ENCODE measurements around the gene TBCD.

Gene TBCD

GRCh38 chr17:82909322-82909904 lies 157.5 kb downstream of the TBCD start:
- DNase-seq = no peak

DNA sequence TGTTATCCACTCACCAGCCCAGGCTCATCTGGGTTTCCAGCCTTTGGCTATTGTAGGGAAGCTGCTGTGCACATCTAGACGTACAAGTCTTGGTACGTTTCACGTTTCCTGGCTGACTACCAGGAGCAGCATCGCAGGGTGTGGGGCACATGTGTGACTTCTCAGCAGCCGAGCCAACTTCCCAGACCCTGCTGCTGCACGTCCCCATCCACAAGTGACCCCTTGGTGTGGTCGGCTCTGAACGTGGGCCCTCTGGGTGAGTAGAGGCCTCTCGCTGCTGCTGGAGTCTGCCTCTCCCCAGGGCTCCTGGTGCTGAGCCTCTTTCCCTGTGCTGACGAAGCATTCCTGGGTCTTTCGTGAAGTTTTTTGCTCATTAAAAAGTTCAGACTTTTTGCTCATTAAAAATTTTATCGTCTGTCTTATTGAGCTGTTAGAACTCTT lies 158.2 kb downstream of the TBCD start:
- DNase-seq = no peak

- no peak for DNase-seq
These were observed 158.9 kb downstream of the TBCD start for GRCh38 chr17:82910770-82911169.

DNA sequence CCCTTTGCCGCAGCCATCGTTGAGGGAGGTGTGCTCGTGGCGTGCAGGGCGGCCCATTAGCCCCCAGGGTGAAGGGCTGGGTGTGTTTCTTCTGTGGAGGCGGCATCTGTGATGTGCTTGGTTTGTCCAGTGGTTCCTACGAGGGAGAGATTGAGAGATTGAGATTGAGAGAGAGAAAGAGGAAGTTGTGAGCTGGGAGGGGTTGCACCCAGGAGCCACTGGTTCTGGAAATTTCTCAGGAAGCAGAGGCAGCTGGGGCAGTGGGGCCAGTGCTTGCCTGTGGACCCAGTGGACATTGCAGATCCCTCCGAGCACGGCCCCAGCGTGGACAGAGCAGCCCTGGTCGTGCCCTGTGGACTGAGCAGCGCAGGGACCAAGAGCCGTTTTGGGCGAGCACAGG lies 160.0 kb downstream of the TBCD start:
- no peak for DNase-seq

DNA sequence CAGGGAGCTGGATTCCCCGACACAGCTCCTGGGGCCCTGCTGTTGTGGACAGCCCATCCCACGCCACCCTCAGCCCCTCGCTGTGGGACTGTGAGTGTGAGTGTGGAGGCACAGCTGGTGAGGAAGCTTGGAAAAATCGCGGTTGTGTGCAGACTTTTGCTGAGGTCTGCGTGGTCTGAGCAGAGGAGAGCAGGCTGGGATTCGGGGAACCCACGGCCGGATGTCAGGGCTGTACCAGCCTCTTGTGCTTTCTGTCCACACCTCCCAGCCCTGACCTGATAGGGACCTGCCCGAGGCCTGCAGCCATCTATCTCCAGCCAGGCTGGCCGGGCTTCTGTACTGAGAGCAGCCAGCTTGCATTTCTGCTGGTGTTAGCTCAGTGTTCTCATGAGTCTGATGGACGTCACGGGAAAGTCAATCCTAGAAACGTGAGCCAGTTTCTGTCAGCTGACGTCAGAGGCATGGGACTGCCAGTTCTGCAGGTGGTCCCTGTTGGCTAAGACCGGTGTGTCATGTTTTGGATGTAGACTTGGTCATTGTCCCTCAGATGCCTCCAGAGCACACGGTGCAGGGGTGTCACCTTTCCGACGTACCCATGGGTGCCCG lies 160.7 kb downstream of the TBCD start:
- DNase-seq = no peak

- no peak for DNase-seq
These were observed 161.6 kb downstream of the TBCD start for GRCh38 chr17:82913304-82914043.

DNA sequence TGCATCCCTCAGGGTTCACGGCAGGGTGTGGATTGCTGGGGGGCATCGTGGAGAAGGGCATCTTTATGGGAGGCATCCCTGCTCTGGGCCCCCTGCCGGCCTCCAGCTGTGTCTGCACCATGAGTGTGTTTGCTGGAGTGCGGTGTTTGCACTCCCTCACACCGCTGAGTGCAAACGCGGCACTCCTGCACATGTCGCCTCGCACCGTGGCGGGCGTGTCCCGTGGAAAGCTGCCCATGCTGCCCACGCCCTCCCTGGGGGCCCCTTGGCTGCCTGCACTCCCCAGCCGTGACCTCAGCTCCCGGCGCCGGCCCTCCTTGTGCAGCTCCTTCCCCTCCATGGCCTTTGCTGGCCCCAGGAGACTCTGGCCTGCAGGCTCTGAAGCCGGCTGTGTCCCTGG lies 162.5 kb downstream of the TBCD start:
- DNase-seq = no peak

- no peak for DNase-seq
These were observed 163.3 kb downstream of the TBCD start for GRCh38 chr17:82915010-82915756.

DNA sequence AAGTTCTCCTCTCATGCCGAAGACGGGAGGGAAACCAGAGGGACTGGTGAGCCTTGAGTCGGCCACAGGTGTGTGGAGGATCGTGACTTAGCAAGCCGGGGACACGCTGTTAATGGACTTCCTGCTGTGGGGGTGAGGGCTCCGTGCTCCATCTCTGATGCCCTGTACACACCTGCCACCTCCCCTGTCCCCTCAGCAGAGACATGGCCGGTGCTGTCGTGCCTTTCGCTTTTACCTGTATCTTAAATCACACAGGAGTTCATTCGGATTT lies 163.8 kb downstream of the TBCD start:
- DNase-seq = no peak

GRCh38 chr17:82917699-82918345 lies 166.0 kb downstream of the TBCD start:
- DNase-seq = no peak

DNA sequence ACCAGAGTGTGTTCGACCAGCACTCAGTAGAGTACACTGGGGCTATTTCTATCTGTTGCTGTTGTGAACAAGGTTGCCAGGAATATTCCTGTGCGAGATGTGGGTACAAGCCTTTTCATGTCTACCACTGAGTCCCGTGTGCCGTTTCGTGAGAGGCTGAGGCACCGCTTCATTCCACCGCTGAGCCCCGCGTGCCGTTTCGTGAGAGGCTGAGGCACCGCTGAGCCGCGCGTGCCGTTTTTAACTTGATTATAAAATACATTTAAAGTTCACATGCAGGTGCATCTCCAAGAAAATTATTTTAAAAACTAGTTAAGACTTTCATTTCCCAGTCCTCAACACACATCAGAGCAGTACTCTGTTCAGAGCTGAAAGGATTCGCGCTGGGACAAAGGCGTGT lies 166.6 kb downstream of the TBCD start:
- no peak for DNase-seq

- DNase-seq = no peak
These were observed 168.3 kb downstream of the TBCD start for GRCh38 chr17:82920150-82920549.

DNA sequence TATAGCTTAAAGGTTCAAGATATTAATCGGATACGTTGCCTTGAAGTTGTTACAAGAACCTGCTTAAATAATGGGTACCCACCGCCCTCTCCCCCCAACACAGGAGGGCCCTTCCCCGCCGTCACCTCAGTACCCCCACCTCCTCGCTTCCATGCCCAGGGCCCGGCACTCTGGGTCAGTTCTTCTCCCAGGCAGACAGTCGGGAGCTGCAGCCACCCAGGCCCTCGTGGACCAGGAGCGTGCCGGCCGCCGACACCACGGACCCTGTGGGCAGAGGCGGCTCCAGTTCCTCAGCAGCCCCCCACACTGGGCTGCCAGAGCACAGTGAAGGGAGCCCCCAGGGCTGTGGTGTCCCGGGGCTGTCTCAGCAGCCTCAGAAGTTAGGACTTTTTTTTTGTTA lies 168.8 kb downstream of the TBCD start:
- DNase-seq = no peak

GRCh38 chr17:82921426-82921825 lies 169.6 kb downstream of the TBCD start:
- DNase-seq = no peak

GRCh38 chr17:82922646-82923045 lies 170.8 kb downstream of the TBCD start:
- DNase-seq = no peak

DNA sequence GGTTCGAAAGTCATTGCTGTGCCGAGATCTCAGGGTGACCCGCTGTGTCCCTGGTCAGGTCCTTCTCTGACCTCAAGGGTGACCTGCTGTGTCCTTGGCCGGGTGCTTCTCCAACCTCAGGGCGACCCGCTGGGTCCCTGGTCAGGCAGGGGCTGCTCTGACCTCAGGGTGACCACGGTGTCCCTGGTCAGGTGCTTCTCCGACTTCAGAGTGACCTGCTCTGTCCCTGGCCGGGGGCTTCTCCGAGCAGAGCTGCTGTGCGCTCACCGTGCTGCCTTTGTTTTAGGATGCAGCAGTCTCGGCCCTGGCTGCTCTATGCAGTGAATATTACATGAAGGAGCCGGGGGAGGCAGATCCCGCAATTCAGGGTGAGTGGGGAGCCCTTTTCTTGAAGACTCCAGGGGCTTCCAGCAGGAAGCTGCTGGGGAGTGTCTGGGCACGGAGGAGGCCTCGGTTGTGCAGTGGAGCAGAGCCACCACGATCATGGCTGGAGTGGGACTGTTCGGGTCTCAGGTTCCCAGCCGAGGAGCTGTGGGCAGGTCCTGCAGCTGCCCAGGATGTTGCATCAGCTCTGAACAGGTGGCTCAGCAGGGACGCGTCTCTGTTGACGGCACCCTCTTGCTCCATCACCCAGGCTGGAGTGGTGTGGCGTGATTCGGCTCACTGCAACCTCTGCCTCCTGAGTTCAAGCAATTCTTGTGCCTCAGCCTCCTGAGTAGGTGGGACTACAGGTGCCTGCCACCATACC lies 171.7 kb downstream of the TBCD start:
- DNase-seq = no peak

- DNase-seq = no peak
These were observed 172.3 kb downstream of the TBCD start for GRCh38 chr17:82924214-82924613.

DNA sequence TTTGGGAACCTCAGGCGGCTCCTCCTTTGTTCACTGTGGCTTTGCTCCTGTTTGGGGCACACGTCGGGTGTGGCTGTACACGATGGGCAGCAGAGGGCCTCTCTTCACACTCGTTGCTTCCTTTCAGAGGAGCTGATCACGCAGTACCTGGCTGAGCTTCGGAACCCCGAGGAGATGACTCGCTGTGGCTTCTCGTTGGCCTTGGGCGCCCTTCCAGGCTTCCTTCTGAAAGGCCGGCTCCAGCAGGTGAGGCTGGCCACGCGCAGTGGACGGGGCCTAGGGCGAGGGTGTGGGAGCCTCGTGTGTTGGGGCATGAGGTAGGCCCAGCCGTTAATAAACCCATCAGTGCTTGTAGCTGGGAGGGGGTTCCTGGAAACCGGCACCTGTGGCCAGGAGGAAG lies 172.9 kb downstream of the TBCD start:
- DNase-seq = no peak

GRCh38 chr17:82925336-82925735 lies 173.5 kb downstream of the TBCD start:
- no peak for DNase-seq

DNA sequence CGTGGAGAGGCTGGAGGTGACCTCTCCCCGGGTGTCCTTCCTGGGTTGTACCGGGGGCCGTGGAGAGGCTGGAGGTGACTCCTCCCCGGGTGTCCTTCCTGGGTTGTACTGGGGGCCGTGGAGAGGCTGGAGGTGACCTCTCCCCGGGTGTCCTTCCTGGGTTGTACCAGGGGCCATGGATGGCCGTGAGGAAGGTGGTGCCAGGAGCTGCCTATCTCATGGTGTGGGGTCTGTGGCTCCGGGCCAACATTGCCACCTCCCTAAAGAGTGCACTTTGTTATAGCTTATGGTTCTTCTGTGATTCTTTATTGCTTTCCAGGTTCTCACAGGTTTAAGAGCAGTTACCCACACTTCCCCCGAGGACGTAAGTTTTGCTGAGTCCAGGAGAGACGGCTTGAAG lies 174.2 kb downstream of the TBCD start:
- no peak for DNase-seq

DNA sequence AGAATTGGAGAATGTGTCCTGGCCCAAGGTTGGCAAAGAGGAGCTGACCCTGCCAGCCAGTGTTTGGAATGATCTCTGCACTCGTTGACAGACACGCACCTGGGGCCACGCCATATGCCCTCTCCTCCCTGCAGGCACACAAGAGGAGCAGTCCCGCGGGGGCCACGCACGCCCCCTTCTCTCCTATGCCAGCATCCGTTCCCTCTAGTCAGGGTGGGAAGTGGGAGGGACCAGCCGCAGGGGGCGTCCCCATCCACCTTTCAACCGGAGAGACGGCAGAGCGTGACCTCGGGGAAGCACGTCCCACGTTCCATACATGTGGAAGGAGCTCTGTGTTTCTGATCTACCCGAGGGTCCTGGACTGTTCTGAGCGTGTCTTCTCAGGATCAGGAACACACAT lies 174.9 kb downstream of the TBCD start:
- no peak for DNase-seq

DNA sequence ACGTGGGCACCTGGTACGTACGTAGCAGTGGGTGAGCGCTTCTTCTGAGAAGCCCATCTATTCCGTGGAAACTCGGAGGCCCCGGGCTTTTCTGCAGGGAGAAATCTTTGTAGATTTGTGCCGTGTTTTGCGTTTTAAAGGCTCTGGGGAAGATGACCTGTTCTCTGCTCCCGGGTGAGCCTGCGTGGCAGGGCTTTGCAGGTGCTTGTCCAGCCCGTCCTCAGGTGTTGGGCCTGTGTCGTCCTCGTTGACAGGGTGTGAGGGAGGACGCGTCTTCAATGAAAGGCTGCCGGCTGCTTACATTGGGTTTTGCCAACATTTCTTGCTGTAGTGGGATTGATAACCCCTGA lies 175.4 kb downstream of the TBCD start:
- DNase-seq = no peak
